IPS DF 4.7 (cell line): ENCODE measurements around the gene ANKS1A.
"Not testable (repeated sequence)": the region's sequence is repeated elsewhere in the genome, so short reads cannot be mapped to it uniquely, and the experiment has no call there.

ENCODE experiments used
- DNase-seq: peaks from one replicate; pipeline ENCODE4 v3.0.0-alpha.2; 2013; ENCODE audit warnings: low spot score; ENCODE audit errors: extremely low read depth

The ANKS1A gene

DNA sequence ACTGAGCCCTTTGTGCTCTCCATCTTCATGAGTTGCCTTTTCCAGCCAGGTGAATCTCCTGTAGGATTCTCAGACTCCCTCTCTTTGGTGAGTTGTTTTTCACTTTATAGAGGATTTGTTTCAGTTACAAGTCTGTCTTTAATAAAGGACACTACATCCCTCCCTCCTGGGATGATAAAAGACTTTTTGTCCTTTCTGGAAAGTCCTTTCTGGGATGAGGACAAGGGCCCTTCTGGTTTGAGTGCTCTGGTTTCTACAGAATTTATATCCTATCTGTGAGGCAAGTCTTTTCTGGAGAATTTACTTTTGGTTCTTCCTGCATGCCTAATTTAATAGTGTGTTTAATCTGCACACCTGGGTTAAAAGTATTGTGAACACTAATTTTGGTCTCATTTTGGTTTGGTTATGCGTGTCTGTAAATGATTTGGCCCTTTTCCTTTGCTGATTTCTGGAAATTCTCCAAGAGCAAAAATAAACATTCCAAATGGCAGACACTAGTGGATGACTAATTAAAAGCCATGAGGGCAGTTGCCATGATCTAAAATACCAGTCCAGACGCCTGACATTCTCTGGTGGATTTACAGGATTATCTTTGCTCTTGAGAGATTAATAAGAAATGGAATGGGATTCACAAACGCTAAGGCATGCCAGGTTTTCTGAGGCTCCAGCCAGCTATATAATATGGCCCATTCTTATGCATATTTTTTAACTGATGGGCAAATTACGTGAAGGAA lies 207.2 kb downstream of the ANKS1A start:
- no peak for DNase-seq

DNA sequence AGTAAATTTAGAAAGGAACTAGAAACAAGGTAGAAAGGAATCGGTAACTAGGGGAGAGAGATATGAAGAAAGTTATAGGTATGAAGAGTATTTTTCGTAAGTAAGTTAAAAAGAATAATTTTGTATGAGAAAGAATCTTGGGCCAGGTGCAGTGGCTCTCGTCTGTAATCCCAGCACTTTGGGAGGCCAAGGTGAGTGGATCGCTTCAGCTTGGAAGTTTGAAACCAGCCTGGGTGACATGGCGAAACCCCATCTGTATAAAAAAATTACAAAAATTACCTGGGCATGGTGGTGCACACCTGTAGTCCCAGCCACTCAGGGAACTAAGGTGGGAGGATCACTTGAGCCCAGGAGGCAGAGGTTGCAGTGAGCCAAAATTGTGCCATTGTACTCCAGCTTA lies 210.1 kb downstream of the ANKS1A start:
- DNase-seq, result no peak

DNA sequence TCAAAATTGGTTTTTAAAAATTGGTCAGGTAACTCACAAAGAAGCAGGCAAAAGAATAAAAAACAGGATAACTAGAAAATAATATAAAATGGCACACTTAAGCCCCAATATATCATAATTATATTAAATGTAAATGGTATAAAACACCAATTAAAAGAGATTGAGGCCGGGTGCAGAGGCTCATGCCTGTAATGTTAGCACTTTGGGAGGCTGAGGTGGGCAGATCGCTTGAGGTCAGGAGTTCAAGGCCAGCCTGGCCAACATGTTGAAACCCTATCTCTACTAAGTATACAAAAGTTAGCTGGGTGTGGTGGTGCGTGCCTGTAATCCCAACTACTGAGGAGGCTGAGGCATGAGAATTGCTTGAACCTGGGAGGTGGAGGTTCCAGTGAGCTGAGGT lies 216.0 kb downstream of the ANKS1A start:
- no peak for DNase-seq

DNA sequence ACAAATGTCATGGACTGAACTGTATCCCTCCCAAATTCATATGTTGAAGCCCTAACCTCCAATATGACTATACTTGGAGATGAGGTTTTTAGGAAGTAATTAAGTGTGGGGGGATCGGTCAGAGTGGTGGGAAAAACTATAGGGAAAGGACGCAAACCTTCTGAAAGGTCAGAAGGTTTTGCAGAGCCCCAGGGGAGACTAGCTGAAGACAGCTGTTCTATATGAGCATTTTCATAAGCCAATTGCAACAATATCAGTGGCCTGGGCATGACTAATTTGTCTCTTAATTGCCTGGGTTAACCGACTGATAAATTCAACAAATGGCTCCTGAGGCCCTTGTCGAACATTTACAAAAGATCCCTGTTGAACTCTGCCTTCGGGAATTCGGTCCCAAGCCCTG lies 217.0 kb downstream of the ANKS1A start:
- not testable (repeated sequence) for DNase-seq

DNA sequence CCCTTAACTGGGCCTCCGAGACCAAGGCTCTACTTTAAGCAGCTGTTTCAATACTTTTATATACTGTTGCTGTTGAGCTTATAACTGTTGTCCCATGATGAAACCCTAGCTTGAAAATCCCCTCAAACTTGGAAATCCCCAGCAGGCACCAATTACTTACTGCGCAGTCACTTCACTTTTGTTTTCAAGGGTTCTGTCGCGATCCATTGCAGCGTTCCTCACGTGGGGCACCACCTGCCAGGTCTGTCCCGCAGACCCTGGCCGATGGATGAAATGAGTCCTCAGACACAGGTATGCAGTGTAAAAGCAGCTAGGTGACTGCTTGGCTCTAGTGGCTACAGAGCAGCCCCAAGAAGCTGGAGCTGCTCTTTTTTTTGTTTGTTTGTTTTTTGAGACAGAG lies 218.2 kb downstream of the ANKS1A start:
- DNase-seq, result not testable (repeated sequence)

DNA sequence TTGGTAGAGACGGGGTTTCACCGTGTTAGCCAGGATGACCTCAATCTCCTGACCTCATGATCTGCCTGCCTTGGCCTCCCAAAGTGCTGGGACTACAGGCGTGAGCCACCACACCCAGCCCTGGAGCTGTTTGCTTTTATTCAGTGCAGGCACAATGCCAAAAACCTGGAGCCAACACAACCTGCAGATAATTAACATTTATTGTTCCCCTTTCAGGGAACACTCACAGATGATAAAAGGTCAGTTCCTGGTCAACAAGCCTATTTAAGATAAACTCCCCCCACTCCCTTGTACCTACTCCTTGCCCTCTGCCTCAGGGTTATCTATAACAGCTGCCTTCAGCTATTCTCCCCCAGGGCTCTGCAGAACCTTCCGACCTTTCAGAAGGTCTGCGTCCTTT lies 218.7 kb downstream of the ANKS1A start:
- DNase-seq, result not testable (repeated sequence)

DNA sequence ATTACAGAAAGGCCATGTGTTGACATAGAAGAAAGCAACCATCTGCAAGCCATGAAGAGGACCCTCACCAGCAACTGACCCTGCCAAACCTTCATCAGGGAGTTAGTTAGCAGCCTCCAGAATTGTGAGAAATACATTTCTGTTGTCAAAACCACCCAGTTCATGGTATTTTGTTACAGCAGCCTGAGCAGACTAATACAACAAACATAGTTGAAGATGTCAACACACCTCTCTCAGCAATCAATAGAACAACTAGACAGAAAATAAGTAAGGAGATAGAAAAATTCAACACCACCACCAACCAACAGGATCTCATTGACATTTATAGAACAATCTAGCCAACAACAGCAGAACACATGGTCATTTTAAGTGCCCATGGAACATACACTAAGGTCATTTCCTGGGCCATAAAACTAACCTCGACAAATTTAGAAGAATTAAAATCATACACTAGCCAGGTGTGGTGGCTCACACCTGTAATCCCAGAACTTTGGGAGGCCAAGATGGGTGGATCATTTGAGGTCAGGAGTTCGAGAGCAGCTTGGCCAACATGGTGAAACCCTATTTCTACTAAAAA lies 219.3 kb downstream of the ANKS1A start:
- no peak for DNase-seq

DNA sequence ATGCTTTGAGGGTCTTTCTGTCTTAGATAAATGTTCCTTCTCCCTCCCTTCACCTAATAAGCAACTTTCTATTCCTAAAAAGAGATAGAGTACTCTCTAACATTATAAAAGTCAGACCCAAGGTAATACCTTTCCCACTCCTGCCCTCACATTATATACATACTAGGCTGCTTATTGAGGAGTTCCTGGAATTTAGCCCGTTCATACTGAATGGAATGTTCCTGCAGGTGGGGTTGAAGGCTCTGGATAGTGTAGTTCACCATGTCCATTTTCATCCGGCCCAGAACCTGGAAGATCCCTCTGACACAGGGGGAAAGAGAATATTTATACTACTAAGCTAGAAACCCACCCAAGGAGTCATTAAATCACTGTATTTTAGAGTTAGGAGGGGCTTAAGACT lies 231.7 kb downstream of the ANKS1A start:
- no peak for DNase-seq

DNA sequence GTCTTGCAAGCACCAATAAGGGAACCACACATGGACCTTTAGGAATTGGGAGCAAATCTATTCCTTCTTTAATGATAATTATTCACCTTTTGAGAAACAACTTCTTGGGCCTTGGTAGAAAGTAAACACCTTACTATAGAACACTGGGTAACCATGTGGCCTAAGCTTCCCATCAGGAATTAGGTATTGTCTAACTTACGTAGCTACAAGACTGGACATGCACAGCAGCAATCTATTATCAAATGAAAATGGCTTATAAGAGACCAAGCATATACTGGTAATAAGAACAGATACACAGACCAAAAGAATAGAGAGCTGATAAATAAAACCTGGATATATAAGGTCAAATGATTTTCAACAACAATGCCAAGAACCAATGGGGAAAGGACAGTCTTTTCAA lies 235.3 kb downstream of the ANKS1A start:
- DNase-seq, result no peak

DNA sequence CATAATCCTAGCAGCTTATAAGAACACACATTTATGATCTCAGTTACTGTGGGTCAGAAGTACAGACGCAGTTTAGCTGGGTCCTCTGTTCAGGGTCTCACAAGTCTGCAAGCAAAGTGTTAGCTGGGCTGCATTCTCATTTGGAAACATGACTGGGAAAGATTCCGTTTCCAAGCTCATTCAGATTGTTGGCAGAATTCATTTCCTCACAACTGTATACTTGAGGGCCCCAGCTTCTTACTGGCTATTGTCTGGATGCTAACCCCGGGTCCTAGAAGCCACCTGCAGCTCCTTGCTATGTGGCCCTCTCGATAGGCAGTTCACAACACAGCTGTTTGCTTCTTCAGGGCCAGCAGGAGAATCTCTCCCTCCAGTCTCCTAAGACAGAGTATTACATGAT lies 239.0 kb downstream of the ANKS1A start:
- DNase-seq, result no peak

DNA sequence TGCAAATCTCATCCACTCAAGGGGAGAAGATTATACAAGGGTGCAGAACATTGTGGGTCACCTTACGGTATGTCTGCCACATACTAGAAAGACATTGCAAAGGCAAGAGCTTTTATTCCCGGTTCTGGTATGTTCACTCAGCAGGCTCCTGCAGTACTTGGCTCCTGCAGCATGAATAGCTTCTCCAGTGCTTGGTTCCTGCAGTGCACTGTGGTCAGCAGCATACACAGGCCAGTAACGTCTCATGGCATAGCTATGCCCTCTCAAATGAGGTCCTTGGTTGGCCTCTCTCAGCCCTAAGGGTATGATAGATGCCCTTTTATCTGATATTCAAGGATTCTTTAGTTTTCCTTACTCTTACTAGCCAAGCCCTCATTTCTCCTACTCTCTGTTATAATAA lies 239.4 kb downstream of the ANKS1A start:
- no peak for DNase-seq

DNA sequence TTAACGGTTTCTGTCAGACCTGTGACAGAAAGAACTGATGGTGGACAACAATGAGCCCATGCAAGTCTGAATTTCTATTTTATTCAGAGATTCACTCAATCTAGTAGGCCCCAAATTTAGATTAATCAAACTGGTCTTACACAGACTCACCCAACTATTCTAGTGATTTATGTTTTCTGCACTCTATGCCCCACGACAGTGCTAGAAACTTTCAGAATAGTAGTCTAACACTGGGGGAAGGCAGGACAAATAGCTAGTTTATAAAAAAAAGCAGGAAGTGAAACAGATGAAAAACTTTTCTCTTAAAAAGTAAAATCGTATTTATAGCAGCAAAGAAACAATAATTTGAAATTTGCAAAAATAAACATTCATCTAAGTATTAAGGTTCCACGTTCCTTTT lies 247.1 kb downstream of the ANKS1A start:
- no peak for DNase-seq

DNA sequence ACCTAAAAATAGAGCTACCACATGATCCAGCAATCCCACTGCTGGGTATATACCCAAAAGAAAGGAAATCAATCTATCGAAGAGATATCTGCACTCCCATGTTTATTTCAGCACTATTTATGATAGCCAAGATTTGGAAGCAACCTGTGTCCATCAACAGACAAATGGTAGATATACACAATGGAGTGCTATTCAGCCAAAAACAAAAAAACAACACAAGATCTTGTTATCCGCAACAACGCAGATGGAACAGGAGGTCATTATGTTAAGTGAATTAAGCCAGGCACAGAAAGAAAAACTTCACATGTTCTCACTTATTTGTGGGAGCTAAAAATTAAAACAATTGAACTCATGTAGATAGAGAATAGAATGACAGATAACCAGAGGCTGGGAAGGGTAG lies 249.1 kb downstream of the ANKS1A start:
- not testable (repeated sequence) for DNase-seq

DNA sequence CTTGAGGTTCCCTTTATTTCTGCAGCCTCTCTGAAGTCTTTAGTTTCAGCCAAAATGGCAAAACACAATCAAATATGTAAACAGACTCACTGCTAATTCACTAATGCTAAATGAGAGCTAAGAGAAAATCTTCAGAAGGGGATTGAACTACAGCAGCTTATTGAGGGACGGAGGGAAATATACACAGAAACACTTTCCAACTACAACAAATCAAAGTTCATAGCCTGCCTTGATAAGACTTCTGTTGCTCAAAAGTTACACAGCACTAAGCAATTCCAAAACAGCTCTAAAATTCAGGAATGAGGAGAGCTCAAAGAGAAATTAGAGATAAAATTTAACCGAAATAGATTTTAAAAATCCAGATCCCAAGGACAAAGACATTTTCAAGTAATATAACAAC lies 250.4 kb downstream of the ANKS1A start:
- DNase-seq, result no peak

DNA sequence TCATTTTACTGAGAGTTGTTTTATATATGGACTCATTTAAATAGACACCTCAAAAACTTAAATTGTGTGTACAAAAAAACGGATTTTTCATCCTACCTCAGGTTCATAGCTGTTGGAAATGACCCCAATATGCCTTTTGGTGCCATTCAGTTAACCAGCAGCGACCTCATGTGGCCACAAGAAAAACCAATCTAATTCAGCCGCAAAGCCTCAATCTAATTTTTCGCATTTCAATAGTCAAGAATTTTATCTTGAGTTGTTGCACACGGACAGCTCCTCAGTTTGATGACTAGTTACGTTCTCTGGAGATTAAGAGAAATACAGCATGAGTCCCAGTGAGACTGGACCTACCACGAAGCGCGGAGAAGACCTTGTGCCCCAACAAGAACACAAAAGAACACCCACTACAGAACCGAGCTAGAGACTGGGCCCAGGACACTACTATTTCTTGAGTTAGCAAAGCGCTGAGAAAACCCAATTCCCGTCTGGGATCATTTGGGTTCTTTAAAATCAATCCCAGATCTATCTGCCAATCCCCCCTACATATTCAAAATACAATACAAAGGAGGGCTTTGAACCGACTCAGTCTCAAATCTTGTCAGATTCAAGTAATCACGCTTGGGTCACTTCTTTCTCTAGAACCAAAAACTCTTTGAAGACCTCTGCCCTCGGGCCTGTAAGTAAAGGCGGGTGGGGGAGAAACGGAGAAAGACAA lies 251.0 kb downstream of the ANKS1A start:
- peak; percentile 16 for DNase-seq

DNA sequence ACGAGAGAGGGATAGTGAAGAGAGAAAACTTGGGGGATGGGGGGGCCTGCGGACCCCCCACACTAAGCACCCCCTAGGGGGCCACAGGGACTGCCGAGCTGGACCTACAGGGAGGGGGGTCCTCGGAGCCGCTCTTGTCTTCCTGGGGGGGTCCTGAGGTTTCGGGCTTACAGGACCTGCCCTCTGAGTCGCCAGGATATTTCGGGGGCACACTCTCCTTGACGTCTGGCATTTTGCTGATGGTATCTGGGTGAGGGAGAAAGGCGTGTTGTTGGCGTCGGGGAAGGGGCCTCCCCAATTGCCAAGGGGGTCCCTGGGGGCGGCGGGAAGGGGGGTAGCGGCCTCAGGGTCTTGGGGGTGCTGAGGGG lies 251.6 kb downstream of the ANKS1A start:
- DNase-seq, result no peak
